Hematopoietic multipotent progenitor cell treated with erythropoietin and hydrocortisone succinate and interleukin-3 and kit ligand, for 4 days (in vitro differentiated cells): Measurements from ENCODE around the gene DIP2A.
A peak's percentile ranks its signal among the peaks of the same experiment; 100 is the strongest.

Experiments
- DNase-seq: peaks from one replicate; pipeline ENCODE4 v3.0.0-alpha.2; 2015

The DIP2A gene

DNA sequence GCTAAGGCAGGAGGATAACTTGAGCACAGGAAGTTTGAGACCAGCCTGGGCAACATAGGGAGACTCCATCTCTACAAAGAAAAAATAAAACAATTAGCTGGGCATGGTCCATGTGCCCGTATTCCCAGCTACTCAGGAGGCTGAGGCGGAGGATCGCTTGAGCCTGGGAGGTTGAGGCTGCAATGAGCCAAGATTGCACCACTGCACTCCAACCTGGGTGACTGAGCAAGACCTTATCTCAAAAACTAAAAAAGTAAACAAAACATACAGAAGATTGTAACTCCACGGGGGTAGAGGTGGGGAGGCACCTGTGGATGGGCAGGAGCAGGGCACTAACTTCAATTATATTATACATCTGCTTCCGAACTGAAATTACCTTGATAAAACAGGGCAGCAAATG, 141.6 kb downstream of the DIP2A start:
- DNase-seq: no peak

DNA sequence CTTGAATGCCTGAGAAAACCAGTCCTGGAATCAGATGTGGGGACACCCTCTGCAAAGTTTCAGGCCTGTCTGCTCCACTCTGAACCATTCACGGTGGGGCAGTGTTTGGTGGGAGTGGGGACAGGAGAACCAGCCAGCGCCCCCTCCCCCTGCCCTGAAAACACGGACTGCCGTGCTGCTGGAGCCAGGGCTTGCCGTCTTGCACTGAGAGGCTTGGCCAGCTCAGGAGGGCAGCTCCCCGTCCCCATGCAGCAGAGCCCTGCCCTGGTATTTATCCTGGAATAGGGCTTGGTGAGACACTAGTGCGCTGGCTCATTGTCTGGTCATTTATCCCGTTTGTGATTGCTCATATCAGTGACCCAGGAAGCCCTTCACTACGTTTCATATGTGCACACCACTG, 142.3 kb downstream of the DIP2A start:
- DNase-seq: no peak

DNA sequence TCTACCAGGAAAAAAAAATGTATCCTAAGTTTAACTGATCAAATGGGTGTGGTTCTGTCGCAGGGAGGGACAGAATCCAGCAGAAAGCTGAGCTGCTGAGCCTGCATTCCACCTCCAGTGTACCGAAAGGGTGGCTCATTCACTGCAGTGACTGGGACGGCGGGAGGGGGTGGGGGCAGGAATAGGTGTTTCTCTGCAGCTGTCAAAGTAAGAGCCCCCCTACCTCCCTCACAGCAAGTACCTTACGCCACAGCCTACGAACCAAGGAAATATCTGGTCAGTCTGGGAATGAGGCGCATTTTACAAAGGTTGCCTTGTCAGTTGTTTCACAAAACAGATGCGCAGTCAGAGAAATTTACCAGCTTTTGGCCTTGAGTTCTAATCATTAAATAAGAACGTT, 144.5 kb downstream of the DIP2A start:
- no peak for DNase-seq

DNA sequence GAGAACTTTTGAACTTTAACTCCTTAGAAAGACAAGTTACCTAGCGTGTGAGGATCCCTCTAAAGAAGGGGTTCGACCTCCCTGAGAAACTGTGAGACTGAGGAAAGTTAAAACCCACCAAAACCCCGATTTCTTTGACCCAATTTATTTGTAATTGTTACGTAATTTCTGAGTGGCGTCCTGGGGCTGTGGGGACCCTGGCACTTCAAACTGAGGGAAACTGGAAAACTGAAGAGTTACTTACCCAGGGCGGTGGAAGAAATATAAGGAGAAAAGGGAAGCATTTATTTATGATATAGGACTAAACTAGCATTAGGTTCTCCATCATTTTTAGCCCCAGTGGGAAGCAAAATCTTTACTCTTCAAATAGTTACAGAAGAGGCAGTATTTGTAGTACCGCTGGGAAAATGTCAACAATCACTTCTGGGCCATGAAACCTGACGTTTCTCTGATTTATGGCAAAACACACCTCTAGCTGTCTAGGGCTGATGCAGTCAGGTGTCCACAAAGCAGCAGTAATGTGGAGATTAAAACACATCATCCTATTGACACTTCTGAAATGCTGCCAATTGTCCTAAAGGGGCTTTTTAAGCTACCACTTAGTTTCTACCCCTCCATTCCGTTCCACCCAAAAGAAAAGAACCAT, 145.8 kb downstream of the DIP2A start:
- DNase-seq: no peak

DNA sequence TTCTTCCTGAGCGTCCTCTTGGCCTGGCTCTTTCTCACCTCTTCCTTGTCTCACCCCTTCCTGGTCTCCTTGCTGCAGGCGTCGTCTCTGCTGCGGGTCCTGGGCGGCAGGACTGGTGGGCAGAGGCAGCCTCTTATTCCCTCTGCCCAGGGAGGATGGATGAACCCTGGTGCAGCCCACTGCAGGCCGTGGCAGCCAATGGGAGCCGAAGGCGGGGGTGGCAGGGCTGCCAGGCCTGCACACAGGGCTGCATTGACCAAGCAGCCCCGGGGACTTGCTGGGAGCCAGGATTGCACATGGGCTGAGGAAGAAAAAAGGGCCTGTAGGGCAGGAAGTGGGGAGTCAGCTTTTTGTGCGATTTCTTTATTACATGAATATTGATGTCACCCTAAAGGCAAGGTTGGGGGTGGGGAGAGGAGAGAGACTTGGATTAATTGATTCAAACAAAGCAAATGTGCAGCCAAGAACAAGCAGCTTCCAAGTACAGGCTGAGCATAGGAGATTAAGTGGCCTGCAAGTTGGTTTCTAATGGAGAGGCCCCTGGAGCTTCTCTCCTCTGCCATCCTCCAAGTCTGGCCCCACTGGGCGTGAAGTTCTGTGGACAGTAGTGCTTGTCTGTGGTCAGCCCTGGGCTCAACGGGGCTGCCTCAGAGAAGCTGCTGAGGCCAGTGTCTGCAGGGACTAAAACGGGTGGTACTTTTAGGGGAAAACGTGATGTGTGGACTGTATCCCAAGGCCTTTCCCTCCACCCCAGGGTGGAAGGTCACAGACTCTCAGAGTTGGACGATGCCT, 146.5 kb downstream of the DIP2A start, which contains the start of gene S100B:
TSS of gene S100B (minus strand) at position 108 of the 792 bp plus-strand sequence. CDS start 2,667 bp downstream, outside the sequence.
- peak; percentile 51 for DNase-seq

DNA sequence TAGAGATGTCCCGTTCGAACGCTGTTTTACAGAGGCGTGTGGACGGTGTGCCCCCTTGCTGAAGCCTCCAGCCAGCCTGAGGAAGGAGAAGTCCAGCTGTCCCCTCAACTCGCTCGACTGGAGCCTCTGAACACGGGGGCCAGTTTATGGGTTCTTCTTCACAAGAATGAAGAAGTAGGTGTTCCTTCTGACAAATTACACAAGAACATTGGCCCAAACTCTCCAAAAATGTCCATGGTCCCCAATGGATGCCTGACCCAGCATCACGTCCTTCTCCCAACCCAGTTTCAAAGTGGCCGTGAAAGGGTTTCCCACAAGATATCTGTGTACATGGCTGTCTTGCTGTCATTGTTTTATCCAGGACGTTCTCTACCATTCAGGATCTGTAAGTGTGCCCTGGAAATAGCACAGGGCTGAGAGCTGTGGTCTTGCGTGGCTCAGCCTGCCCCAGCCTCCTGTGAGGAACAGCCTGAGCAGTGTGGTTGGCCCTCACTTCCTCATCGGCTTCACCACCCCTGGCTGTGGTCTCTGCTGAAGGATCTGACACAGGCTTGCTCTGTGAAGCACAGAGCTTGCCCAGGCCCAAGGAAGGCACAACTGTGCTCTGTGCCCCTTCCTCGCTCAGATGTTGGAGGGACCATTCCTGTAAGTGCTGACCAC, 147.2 kb downstream of the DIP2A start:
- DNase-seq: peak; percentile 95

DNA sequence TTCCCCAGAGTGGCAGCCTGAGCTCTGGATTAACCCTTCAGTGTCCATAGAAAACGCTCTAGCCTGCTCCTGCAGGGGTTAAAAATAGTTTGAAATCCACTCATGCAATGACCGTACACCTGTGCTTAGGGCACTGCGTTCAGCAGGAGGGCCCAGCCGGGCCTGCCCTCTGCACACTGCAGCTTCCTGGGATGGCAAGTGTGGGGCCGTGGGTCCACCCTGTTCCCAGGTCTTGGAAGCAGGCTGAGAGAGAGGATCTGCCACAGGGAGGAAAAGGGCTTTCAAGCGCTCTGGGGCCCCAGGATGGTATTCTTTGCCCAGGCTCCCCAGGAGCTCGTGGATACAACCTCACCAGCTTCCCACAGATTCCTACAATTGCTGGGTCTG, 147.7 kb downstream of the DIP2A start:
- DNase-seq: no peak

DNA sequence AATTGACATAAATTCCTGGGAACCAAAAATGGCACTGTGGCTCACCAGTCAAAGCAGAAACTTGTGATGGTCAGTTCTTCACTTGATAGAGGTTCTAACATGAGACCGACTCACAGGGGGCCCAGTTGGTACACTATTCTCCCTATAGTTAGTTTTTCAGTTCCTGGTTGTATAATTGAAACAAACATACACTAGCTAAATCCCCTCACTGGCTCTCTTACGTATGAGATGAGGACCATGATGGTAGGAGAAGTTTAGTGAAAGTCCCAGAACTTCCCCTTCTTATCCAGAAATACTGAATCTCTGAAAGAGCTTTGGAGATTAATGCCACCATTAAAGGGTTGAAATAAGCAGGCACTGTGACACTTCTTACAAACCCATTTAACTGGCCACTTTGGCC, 148.9 kb downstream of the DIP2A start:
- DNase-seq: no peak

DNA sequence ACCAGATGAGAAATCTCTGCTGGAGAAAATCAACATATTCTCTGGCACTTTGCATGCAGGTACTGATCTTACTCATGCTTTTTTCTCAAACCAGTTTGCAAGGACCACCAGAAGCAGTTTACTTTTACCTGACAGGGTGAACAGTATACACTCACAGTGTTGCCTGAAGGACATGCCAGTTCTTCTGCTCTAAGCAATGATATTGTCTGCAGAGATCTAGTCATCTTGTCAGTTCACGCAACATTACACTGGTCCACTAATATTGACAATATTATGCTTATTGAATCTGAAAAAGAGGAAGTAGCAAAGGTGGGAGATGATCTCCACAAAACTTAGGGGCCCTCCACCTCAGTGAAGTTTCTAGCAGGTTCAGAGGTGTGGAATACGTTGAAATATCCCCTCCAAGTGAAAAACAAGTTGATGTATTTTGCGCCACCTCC, 150.0 kb downstream of the DIP2A start:
- no peak for DNase-seq

DNA sequence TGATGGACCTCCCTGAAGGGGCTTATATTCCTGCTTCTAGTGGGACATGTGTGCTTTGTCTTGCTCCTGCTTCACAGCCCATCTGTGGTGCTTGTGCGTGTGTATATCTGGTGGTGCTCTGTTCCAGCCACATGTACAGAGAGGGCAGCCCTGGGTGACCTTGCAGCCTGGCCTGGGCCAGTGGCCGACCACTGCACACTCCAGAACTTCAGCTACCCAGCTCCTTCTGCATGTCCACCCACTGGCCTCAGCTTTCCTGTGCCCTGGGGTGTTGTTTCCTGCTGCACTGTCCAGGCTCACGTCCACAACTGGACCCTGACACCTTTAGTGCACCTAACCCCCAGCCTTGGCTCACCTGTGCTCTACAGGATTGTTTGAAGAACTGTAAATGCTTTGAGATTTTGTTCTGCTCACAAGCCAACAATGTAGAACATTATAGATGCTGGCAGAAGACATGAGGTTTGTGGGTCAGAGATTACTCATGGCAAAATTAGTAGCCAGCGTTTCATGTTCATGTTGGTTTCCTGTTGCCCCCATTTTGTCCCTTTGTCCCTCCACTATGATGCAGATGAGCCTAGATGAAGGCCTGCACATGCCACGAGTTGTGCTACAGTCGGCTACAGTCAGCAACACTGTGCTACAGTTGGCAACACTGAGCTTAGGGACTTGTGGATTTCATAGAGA, 151.5 kb downstream of the DIP2A start:
- no peak for DNase-seq

DNA sequence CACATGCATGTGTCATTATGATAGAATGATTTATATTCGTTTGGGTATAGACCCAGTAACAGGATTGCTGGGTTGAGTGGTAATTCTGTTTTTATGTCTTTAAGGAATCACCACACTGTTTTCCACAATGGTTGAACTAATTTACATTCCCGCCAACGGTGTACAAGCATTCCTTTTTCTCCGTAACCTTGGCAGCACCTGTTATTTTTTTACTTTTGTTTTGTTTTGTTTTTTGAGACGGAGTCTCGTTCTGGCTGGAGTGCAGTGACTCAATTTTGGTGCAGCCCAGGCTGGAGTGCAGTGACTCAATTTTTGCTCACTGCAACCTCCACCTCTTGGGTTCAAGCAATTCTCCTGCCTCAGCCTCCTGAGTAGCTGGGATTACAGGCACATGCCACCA, 154.7 kb downstream of the DIP2A start:
- DNase-seq: no peak

DNA sequence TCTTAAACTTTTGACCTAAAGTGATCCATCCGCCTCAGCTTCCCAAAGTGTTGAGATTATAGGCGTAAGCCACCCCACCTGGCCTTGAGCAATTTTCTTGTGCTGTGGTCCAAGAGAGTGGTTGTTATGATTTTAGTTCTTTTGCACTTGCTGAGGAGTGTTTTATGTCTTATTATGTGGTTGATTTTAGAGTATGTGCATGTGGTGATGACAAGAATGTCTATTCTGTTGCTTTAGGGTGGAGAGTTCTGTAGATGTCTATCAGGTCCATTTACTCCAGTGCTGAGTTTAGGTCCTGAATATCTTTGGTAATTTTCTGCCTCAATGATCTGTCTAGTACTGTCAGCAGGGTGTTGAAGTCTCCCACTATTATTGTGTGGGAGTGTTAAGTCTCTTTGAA, 157.4 kb downstream of the DIP2A start:
- DNase-seq: no peak

DNA sequence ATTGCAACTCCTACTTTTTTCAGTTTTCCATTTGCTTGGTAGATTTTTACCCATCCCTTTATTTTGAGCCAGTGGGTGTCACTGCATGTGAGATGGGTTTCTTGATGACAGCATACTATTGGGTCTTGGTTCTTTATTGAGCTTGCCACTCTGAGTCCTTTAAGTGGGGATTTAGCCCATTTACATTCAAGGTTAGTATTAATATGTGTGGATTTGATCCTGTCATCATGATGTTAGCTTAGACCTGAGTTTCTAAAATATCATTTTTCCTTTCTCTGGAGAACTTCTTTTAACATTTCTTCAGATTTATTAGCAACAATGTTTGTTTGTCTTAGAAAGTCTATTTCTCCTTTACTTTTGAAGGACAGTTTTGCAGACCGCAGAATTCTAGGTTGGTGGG, 158.0 kb downstream of the DIP2A start:
- no peak for DNase-seq

DNA sequence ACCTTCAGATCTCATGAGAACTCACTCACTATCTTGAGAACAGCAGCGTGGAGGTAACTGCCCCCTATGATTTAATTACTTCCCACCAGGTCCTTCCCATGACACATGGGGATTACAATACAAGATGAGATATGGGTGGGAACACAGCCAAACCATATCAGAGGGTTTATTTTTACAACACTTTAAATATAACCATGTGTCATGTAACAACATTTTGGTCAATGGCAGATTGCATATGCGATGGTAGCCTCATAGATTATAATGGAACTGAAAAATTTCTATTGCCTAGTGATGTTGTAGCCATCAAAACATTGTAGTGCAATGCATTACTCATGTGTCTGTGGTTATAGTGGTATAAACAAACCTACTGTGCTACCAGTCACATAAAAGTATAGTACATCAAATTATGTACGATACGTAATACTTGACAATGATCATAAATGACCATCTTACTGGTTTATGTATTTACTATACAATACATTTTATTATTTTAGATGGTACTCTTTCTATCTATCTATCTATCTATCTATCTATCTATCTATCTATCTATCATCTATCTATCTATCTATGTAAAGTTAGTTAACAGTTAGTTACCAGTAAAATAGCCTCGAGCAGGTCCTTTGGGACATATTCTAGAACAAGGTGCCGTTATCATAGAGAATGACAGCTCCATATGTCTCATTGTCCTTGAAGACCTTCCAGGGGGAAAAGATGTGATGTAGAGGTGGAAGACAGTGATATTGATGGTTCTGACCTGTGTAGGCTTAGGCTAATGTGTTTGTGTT, 158.8 kb downstream of the DIP2A start:
- DNase-seq: no peak

DNA sequence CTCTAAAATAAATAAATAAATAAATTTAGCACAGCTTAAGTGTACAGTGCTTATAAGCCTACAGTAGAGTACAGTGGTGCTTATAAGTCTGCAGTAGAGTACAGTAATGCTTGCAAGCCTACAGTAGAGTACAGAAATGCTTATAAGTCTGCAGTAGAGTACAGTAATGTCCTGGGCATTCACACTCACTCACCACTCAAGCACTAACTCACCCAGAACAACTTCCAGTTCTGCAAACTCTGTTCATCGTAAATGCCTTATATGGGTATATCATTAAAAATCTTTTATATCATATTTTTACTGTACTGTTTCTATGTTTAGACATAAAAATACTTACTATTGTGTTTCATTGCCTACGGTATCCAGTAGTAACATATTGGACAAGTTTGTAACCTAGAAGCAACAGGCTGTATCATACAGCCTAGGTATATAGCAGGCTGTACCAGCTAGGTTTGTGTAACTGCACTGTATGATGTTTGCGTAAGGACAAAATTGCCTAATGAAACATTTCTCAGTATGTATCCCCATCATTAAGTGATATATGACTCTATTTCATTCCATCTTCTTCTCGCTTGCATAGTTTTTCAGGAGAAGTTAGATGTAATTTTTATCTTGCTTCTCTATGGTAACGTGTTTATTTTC, 160.2 kb downstream of the DIP2A start:
- no peak for DNase-seq
